MM.1S (cell line): ENCODE measurements around the gene PTPRN2.

Experiments used
- DNase-seq: peaks from one replicate; pipeline ENCODE4 v3.0.0-alpha.2; 2015
- H2AFZ ChIP-seq: fragments of 300-600 bp; sonication (generic); 2 replicates; pipeline ENCODE4 v1.6.0; 2016; ENCODE audit warnings: antibody characterized with exemption, low read length
- H3F3A ChIP-seq: fragments of 300-600 bp; sonication (generic); 2 replicates; pipeline ENCODE4 v1.6.1; 2016; ENCODE audit warnings: mild to moderate bottlenecking, antibody characterized with exemption, low read length, moderate library complexity, mixed read lengths; ENCODE audit not compliant: insufficient read depth
- H3K27ac ChIP-seq: fragments of 300-600 bp; sonication (generic); 2 replicates; pipeline ENCODE4 v1.5.1; 2016; ENCODE audit warnings: mild to moderate bottlenecking, low read length
- H3K27me3 ChIP-seq: fragments of 300-600 bp; sonication (generic); replicated peaks from 2 replicates; pipeline ENCODE4 v1.6.0; 2016; ENCODE audit warnings: low read length; ENCODE audit not compliant: insufficient read depth
- H3K36me3 ChIP-seq: fragments of 300-600 bp; sonication (generic); replicated peaks from 2 replicates; pipeline ENCODE4 v1.6.1; 2016; ENCODE audit warnings: mild to moderate bottlenecking, low read length, mixed read lengths; ENCODE audit not compliant: insufficient read depth
- H3K4me1 ChIP-seq: fragments of 300-600 bp; sonication (generic); 2 replicates; pipeline ENCODE4 v1.6.1; 2016; ENCODE audit warnings: low read length, mixed read lengths
- H3K4me2 ChIP-seq: fragments of 300-600 bp; sonication (generic); 2 replicates; pipeline ENCODE4 v1.6.0; 2016; ENCODE audit warnings: low read depth, low read length
- H3K4me3 ChIP-seq: fragments of 300-600 bp; sonication (generic); 2 replicates; pipeline ENCODE4 v1.5.1; 2016; ENCODE audit warnings: low read length, mixed read lengths
- H3K79me2 ChIP-seq: fragments of 300-600 bp; sonication (generic); 2 replicates; pipeline ENCODE4 v1.6.1; 2016; ENCODE audit warnings: mixed run types, low read length, mixed read lengths
- H3K9ac ChIP-seq: fragments of 300-600 bp; sonication (generic); 2 replicates; pipeline ENCODE4 v1.6.1; 2016; ENCODE audit warnings: low read length, mixed read lengths
- H3K9me2 ChIP-seq: fragments of 300-600 bp; sonication (generic); replicated peaks from 2 replicates; pipeline ENCODE4 v1.6.1; 2016; ENCODE audit warnings: mild to moderate bottlenecking, low read length, mixed read lengths; ENCODE audit not compliant: insufficient read depth
- H3K9me3 ChIP-seq: fragments of 300-600 bp; sonication (generic); replicated peaks from 2 replicates; pipeline ENCODE4 v1.6.1; 2016; ENCODE audit warnings: mild to moderate bottlenecking, low read length, mixed read lengths; ENCODE audit not compliant: insufficient read depth
- H4K20me1 ChIP-seq: fragments of 300-600 bp; sonication (generic); 2 replicates; pipeline ENCODE4 v1.6.1; 2016; ENCODE audit warnings: mild to moderate bottlenecking, low read length, moderate library complexity, mixed read lengths; ENCODE audit not compliant: insufficient read depth
- CTCF ChIP-seq: fragments of 300-600 bp; sonication (generic); IDR thresholded peaks from 2 replicates; pipeline ENCODE4 v1.5.1; 2016; ENCODE audit warnings: antibody characterized with exemption, low read length, mixed read lengths
- EZH2 ChIP-seq: fragments of 300-600 bp; sonication (generic); optimal IDR thresholded peaks from 2 replicates; pipeline ENCODE3; 2017; ENCODE audit warnings: low read depth, mild to moderate bottlenecking, antibody characterized with exemption, low read length, mixed read lengths
- EZH2phosphoT487 ChIP-seq: fragments of 300-600 bp; sonication (generic); IDR thresholded peaks from 2 replicates; pipeline ENCODE4 v1.6.1; 2018; ENCODE audit warnings: antibody characterized with exemption, low read length

Gene PTPRN2

GRCh38 chr7:157654350-157654749, 933.3 kb downstream of the PTPRN2 start:
- Histone ChIP-seq H3K4me1 (no peaks in the 10 kb centered on the region), H3K9me3 (no peaks in the 10 kb centered on the region), H3K9me2 (no peaks in the 10 kb centered on the region), H4K20me1 (no peaks in the 10 kb centered on the region), H3K27ac (no peak overlapping the region), H3K36me3 (no peaks in the 10 kb centered on the region), H3K27me3 (peaks cover 76% of the 10 kb centered on the region), H3K9ac (no peak overlapping the region), H3K4me3 (no peak overlapping the region), H3F3A (no peaks in the 10 kb centered on the region), H2AFZ (no peak overlapping the region), H3K4me2 (no peak overlapping the region), H3K79me2 (no peaks in the 10 kb centered on the region)
- DNase-seq = no peak
- no peak for TF ChIP-seq CTCF
- no peak for TF ChIP-seq EZH2phosphoT487
- no peak for TF ChIP-seq EZH2

- Histone ChIP-seq H3K27me3 (peaks cover 74% of the 10 kb centered on the region), H3K27ac (no peak overlapping the region), H4K20me1 (no peaks in the 10 kb centered on the region), H3K4me3 (no peak overlapping the region), H3K9me2 (no peaks in the 10 kb centered on the region), H3K4me1 (no peaks in the 10 kb centered on the region), H3K9ac (no peak overlapping the region), H3K9me3 (no peaks in the 10 kb centered on the region), H3K36me3 (no peaks in the 10 kb centered on the region), H3F3A (no peaks in the 10 kb centered on the region), H3K4me2 (no peak overlapping the region), H3K79me2 (no peaks in the 10 kb centered on the region), H2AFZ (no peak overlapping the region)
- DNase-seq = no peak
- TF ChIP-seq EZH2 (no peak), CTCF (no peak), EZH2phosphoT487 (no peak)
Measured at GRCh38 chr7:157653827-157654207, 933.8 kb downstream of the PTPRN2 start.

- no peaks in the 10 kb centered on the region for H4K20me1 ChIP-seq
- H2AFZ ChIP-seq = no peak overlapping the region
- DNase-seq = no peak
- H3K4me1 ChIP-seq = no peaks in the 10 kb centered on the region
- H3F3A ChIP-seq = no peaks in the 10 kb centered on the region
- no peaks in the 10 kb centered on the region for H3K36me3 ChIP-seq
- no peak overlapping the region for H3K27ac ChIP-seq
- TF ChIP-seq EZH2phosphoT487 (no peak), EZH2 (no peak), CTCF (no peak)
- H3K4me2 ChIP-seq = no peak overlapping the region
- H3K9ac ChIP-seq = no peak overlapping the region
- H3K9me3 ChIP-seq = no peaks in the 10 kb centered on the region
- peaks cover 67% of the 10 kb centered on the region for H3K27me3 ChIP-seq
- no peaks in the 10 kb centered on the region for H3K9me2 ChIP-seq
- no peaks in the 10 kb centered on the region for H3K79me2 ChIP-seq
- no peak overlapping the region for H3K4me3 ChIP-seq
Measured at GRCh38 chr7:157652954-157653826, 934.4 kb downstream of the PTPRN2 start.
